ENCODE data around the gene HPS4.

HPS4 gene

DNA sequence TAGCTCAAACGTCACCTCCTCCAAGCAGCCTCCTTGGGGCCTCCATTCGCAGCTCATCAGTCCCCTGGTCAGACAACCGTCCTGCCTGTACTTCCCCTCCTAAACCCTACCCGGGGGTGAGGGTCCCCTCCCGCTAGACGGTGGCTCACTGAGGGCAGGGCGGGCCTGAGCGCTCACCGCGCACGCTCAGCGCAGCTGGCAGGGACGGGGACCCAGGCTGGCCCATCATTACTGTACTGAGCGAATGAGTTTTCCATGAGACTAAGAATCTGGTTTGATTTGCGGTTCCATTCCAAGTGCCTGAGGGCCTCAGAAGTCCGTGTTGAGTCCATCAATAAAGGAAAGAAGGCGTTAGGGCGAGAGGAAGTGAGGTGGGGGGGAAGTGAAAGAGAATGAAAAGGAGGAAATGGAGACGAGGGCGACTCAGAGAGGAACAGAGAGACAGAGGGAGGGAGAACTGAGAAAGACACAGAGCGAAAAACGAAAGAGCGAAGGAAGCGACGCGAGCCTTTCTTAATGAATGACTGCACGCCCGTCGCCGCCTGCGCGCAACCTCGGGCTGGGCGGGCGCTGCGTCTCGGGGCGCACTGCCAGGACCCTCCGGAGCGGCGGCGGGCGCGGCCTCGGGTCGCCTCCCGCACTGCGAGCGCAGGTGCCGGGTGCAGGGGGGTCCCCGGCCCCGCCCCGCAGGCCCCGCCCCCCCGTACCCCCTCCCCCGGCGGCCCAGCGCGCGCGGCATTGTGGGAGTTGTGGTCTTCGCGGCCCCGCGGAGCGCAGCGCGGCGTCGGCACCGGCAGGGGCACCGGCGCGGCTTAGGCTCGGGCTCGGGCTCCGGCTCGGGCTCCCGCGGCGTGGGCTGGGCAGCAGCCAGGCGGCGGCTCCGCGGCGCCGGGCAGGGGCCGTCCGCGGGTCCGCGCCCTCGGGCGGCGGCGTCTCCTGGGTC, 54.8 kb downstream of the HPS4 start, which contains the start of gene ASPHD2:
Gene ASPHD2 (plus strand): TSS at position 746 of the 943 bp plus-strand sequence. CDS start 4,356 bp downstream, outside the sequence.
- Histone ChIP-seq H3K9me3 (ENCODE audit: insufficient read depth, low read length) (no peaks in the 10 kb centered on the region), H3K27me3 (ENCODE audit: insufficient read depth, insufficient read length) (peaks cover 29% of the 10 kb centered on the region), H3K4me3 (ENCODE audit: insufficient read length, low read depth) (peak within 1 kb of the TSS; percentile 57), H3K36me3 (ENCODE audit: insufficient read depth, insufficient read length, low read length) (peaks cover 5% of the 10 kb centered on the region), H3K9ac (ENCODE audit: insufficient read length, low read depth) (peak within 1 kb of the TSS; percentile 79), H3K4me1 (ENCODE audit: insufficient read depth, insufficient read length) (peaks cover 10% of the 10 kb centered on the region)
- no peak for DNase-seq (ENCODE audit: low read depth, low spot score)
- no peak for TF ChIP-seq YY1 (IDR thresholded peaks at IDR 0.05; ENCODE audit: insufficient read depth, insufficient read length)
- TF ChIP-seq ZNF274 (IDR thresholded peaks at IDR 0.05; ENCODE audit: low read depth, low read length), result no peak
- no peak for TF ChIP-seq SUZ12 (IDR thresholded peaks at IDR 0.05; ENCODE audit: extremely low read depth, insufficient read depth, insufficient read length)

DNA sequence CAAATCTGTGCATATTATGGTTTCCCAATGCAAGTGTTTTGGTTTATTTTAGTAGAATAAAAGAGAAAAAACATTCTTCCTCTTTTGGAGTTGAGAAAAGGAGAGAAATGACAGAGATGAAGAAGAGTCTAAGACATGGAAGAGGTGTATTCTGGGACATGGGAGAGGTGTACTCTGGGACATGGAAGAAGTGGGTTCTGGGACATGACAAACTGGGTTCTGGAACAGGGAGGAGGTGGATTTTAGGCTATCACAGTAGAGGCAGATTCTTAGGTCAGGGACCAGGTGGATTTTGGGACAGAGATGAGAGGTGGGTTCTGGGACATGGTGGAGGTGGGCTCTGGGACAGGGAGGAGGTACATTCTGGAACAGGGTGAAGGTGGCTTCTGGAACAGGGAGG, 56.7 kb downstream of the HPS4 start:
- Histone ChIP-seq H3K36me3 (ENCODE audit: insufficient read depth, insufficient read length, low read length) (no peaks in the 10 kb centered on the region), H3K9me3 (ENCODE audit: insufficient read depth, low read length) (peaks cover 12% of the 10 kb centered on the region), H3K27me3 (ENCODE audit: insufficient read depth, insufficient read length) (peaks cover 29% of the 10 kb centered on the region), H3K9ac (ENCODE audit: insufficient read length, low read depth) (no peak overlapping the region), H3K4me3 (ENCODE audit: insufficient read length, low read depth) (no peak overlapping the region), H3K4me1 (ENCODE audit: insufficient read depth, insufficient read length) (peaks cover 10% of the 10 kb centered on the region)
- no peak for DNase-seq (ENCODE audit: low read depth, low spot score)
- TF ChIP-seq SUZ12 (IDR thresholded peaks at IDR 0.05; ENCODE audit: extremely low read depth, insufficient read depth, insufficient read length) (no peak), YY1 (IDR thresholded peaks at IDR 0.05; ENCODE audit: insufficient read depth, insufficient read length) (no peak), ZNF274 (IDR thresholded peaks at IDR 0.05; ENCODE audit: low read depth, low read length) (no peak)

DNA sequence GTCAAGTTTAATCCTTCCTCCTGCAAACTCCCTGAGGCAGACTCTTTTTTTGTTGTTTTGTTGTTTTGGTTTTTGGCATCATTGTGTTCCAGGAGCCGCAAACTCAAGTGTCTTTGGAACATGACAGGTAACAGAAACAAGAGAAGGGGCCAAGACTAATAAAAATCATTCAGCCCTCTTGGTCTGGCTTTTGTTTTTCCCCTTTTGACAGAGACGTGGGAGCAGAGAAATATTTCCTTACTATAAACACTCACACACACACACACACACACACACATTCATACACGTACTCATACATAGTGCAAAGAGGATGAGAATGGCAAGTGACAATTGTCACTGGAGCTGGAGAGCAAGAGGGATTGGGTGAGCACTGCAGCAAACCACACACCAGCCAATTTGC, 65.0 kb downstream of the HPS4 start:
- Histone ChIP-seq H3K36me3 (ENCODE audit: insufficient read depth, insufficient read length, low read length) (no peaks in the 10 kb centered on the region), H3K4me3 (ENCODE audit: insufficient read length, low read depth) (no peak overlapping the region), H3K9ac (ENCODE audit: insufficient read length, low read depth) (no peak overlapping the region), H3K27me3 (ENCODE audit: insufficient read depth, insufficient read length) (no peaks in the 10 kb centered on the region), H3K4me1 (ENCODE audit: insufficient read depth, insufficient read length) (no peaks in the 10 kb centered on the region), H3K9me3 (ENCODE audit: insufficient read depth, low read length) (peaks cover 11% of the 10 kb centered on the region)
- TF ChIP-seq YY1 (IDR thresholded peaks at IDR 0.05; ENCODE audit: insufficient read depth, insufficient read length) (no peak), ZNF274 (IDR thresholded peaks at IDR 0.05; ENCODE audit: low read depth, low read length) (no peak), SUZ12 (IDR thresholded peaks at IDR 0.05; ENCODE audit: extremely low read depth, insufficient read depth, insufficient read length) (no peak)
- DNase-seq (ENCODE audit: low read depth, low spot score), result no peak

DNA sequence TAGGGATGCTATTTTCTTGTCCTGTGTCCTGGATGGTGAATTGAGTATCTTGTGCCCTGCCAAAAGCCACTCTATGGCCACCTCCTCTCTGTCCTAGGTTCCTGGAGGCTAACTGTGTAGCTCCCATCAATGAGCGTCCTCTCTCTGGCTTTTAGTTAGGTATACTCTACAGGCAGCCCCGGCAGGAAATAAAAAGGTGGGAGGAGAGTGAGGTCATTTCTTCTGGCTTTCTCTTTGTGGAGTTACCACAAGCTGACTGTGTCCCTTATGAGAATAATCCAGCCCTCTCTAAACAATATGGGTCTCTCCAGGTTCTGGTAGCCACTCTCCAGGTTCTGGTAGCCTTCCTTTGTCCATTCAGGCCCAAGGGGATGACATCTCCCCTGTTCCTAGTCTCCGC, 66.2 kb downstream of the HPS4 start:
- no peaks in the 10 kb centered on the region for H3K36me3 ChIP-seq (ENCODE audit: insufficient read depth, insufficient read length, low read length)
- no peak for TF ChIP-seq SUZ12 (IDR thresholded peaks at IDR 0.05; ENCODE audit: extremely low read depth, insufficient read depth, insufficient read length)
- no peak for TF ChIP-seq ZNF274 (IDR thresholded peaks at IDR 0.05; ENCODE audit: low read depth, low read length)
- TF ChIP-seq YY1 (IDR thresholded peaks at IDR 0.05; ENCODE audit: insufficient read depth, insufficient read length), result no peak
- no peaks in the 10 kb centered on the region for H3K9me3 ChIP-seq (ENCODE audit: insufficient read depth, low read length)
- no peaks in the 10 kb centered on the region for H3K4me1 ChIP-seq (ENCODE audit: insufficient read depth, insufficient read length)
- DNase-seq (ENCODE audit: low read depth, low spot score), result no peak
- H3K9ac ChIP-seq (ENCODE audit: insufficient read length, low read depth), result no peak overlapping the region
- H3K27me3 ChIP-seq (ENCODE audit: insufficient read depth, insufficient read length), result no peaks in the 10 kb centered on the region
- H3K4me3 ChIP-seq (ENCODE audit: insufficient read length, low read depth), result no peak overlapping the region

DNA sequence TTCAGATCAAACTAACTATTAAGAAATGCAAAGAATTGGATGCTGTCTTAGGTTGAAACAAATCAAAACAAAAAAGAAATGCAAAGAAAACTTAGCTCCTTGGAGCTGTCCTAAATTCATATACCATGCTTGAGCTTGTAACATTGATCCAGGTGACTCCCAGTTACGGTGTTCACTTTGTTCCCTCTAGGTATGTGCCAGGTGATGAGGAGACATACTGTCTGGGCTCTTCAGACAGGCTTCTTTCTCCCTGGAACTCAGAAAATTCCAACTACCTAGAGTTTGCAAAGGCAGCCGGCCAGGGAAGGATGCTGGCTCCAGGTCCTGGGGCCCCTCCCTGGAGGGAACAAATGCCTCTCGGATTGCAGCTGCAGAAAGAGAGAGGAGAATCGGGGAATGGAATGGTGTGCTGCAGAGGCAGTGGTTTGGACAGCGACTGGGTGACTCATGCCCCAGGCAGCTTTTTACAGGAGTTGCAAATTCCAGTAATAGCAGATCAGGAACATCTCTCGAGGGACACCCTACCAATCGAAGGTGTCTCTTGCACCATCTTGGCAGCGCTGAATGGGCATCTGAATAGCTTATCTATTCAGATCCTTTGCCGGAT, 66.8 kb downstream of the HPS4 start:
- DNase-seq (ENCODE audit: low read depth, low spot score), result no peak

DNA sequence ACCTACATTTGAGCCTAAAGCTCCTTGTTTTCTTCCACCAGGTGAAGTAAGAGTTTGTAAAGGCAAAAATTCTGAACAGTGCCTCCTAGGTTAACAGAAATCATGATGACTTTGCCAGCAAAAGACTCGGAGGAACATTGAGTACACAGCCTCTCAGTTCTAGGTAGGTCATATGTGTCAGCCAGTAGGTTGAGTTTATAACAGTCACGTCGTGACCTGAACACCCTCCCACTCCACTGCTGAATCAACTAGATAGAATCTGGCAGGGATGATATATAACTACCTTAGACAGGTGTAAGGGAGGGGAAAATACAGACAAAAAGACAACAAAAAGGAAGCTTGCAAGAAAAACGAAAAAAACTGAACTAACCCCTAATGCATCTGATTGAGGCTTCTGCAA, 67.3 kb downstream of the HPS4 start:
- Histone ChIP-seq H3K27me3 (ENCODE audit: insufficient read depth, insufficient read length) (no peaks in the 10 kb centered on the region), H3K9ac (ENCODE audit: insufficient read length, low read depth) (no peak overlapping the region), H3K9me3 (ENCODE audit: insufficient read depth, low read length) (no peaks in the 10 kb centered on the region), H3K4me1 (ENCODE audit: insufficient read depth, insufficient read length) (no peaks in the 10 kb centered on the region), H3K4me3 (ENCODE audit: insufficient read length, low read depth) (no peak overlapping the region), H3K36me3 (ENCODE audit: insufficient read depth, insufficient read length, low read length) (no peaks in the 10 kb centered on the region)
- TF ChIP-seq ZNF274 (IDR thresholded peaks at IDR 0.05; ENCODE audit: low read depth, low read length) (no peak), YY1 (IDR thresholded peaks at IDR 0.05; ENCODE audit: insufficient read depth, insufficient read length) (no peak), SUZ12 (IDR thresholded peaks at IDR 0.05; ENCODE audit: extremely low read depth, insufficient read depth, insufficient read length) (no peak)
- no peak for DNase-seq (ENCODE audit: low read depth, low spot score)

More for the DNA sequence above, 66.8 kb downstream of the HPS4 start:
- H3K36me3 ChIP-seq (ENCODE audit: insufficient read depth, insufficient read length, low read length), result no peaks in the 10 kb centered on the region
- TF ChIP-seq ZNF274 (IDR thresholded peaks at IDR 0.05; ENCODE audit: low read depth, low read length), result no peak
- TF ChIP-seq YY1 (IDR thresholded peaks at IDR 0.05; ENCODE audit: insufficient read depth, insufficient read length), result no peak
- TF ChIP-seq SUZ12 (IDR thresholded peaks at IDR 0.05; ENCODE audit: extremely low read depth, insufficient read depth, insufficient read length), result no peak
- no peaks in the 10 kb centered on the region for H3K4me1 ChIP-seq (ENCODE audit: insufficient read depth, insufficient read length)
- H3K27me3 ChIP-seq (ENCODE audit: insufficient read depth, insufficient read length), result no peaks in the 10 kb centered on the region
- no peak overlapping the region for H3K4me3 ChIP-seq (ENCODE audit: insufficient read length, low read depth)
- H3K9ac ChIP-seq (ENCODE audit: insufficient read length, low read depth), result no peak overlapping the region
- H3K9me3 ChIP-seq (ENCODE audit: insufficient read depth, low read length), result no peaks in the 10 kb centered on the region

DNA sequence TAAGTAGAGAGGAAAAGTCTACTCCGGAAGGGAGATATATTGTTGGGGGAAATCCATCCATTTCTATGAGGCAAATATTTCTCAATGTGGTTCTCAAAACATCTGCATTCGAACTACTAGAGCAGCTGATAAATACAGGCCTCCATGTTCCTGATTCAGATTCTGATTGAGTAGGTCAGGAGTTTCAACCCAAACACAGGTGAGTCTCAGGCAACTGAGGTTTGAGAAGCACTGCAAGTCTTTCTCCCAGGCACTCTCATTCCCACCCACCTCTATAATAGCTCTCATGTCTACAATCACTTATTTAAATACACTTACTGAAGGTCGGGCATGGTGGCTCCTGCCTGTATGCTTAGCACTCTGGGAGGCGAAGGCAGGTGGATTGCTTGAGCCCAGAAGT, 69.2 kb downstream of the HPS4 start:
- TF ChIP-seq ZNF274 (IDR thresholded peaks at IDR 0.05; ENCODE audit: low read depth, low read length), result no peak
- TF ChIP-seq SUZ12 (IDR thresholded peaks at IDR 0.05; ENCODE audit: extremely low read depth, insufficient read depth, insufficient read length), result no peak
- TF ChIP-seq YY1 (IDR thresholded peaks at IDR 0.05; ENCODE audit: insufficient read depth, insufficient read length), result no peak
- no peaks in the 10 kb centered on the region for H3K4me1 ChIP-seq (ENCODE audit: insufficient read depth, insufficient read length)
- H3K27me3 ChIP-seq (ENCODE audit: insufficient read depth, insufficient read length), result no peaks in the 10 kb centered on the region
- no peak overlapping the region for H3K4me3 ChIP-seq (ENCODE audit: insufficient read length, low read depth)
- H3K9me3 ChIP-seq (ENCODE audit: insufficient read depth, low read length), result no peaks in the 10 kb centered on the region
- DNase-seq (ENCODE audit: low read depth, low spot score), result no peak
- H3K9ac ChIP-seq (ENCODE audit: insufficient read length, low read depth), result no peak overlapping the region
- H3K36me3 ChIP-seq (ENCODE audit: insufficient read depth, insufficient read length, low read length), result no peaks in the 10 kb centered on the region
